GM19025 (cell line): ENCODE results near the gene IVL.

Source experiments
- ATAC-seq: cut with Tn5 transposase; IDR thresholded peaks from one replicate; pipeline ENCODE4 v1.9.1; 2021; ENCODE audit warnings: mild to moderate bottlenecking, low read depth, moderate library complexity; ENCODE audit not compliant: unreplicated experiment

The IVL gene

DNA sequence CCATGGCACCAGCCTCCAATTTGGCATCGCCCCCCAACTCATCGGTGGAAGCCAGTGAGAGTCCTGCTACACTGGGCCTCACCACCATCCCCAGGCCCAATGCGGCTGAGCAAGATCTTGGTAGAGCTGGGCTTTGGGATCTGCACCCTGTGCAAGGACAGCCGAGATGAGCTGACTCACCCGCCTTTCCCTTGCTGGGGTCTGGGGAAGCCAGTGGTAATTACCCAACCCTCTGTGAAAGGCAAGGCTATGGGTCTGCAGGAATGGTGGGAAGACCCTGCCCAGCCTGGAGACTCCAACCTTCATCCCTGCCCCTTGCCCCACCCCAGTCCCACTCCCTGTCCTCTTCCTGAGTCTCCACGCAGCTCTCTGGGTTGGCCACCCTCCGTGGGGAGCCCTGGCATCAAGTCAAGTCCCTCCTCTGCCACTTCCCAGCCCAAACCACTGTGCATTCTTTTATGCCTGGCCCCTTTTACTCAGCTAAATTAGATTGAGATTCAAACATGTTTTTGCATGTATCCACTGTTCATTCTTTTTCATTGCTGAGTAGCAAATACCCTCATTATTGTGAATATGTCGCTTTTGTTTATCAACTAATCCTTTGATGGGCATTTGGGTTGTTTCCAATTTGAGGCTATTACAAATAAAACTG, 21.5 kb upstream of the IVL start:
- ATAC-seq = no peak

DNA sequence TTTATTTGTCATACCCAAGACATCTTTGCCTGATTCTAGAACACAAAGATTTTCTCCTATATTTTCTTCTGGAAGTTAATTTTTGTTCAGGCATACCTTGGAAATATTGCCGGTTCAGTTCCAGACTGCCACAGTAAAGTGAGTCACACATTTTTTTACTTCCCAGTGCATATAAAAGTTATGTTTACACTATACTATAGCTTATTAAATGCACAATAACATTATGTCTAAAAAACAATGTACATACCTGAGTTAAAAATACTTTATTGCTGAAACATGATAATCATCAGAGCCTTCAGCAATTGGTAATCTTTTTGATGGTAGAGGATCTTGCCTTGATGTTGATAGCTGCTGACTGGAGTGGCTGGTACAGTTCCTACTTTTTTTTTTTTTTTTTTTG, 20.2 kb upstream of the IVL start:
- no peak for ATAC-seq

DNA sequence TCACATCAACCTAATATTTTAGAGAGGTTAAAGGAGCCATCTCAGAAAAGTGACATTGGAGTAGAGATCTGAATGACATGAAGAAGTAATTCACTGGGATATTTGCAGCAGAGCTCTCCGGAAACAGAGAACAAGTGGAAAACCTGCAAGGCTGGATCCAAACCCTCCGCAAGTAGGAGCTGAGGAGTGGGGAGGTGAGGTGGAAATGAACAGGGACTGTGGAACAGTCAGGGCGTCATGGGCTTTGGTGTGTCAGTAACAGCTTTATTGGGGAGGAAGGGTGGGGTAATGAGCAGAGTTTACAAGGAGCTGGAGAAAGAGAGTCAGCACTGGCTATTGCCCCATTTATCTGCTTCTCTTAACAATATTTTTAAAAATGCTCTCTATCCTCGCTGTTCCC, 9.3 kb upstream of the IVL start:
- ATAC-seq = no peak

DNA sequence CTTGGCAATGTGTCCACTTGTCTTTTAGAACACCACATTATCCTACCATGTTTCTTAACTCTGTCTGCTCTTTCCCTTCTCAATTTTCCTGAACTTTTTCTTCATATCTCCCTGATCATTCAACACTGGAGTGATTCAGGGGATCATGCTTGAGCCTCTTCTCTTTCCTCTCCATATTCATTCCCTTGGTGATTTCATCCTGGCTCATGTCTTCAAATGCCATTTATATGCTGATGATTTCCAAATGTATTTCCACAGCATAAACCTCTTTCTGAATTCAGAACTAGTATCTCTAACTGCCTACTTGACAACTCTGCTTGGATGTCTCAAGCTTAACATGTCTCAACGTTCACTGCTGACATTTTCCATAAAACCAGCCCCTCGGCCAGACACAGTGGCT, 8.5 kb upstream of the IVL start:
- ATAC-seq = no peak

DNA sequence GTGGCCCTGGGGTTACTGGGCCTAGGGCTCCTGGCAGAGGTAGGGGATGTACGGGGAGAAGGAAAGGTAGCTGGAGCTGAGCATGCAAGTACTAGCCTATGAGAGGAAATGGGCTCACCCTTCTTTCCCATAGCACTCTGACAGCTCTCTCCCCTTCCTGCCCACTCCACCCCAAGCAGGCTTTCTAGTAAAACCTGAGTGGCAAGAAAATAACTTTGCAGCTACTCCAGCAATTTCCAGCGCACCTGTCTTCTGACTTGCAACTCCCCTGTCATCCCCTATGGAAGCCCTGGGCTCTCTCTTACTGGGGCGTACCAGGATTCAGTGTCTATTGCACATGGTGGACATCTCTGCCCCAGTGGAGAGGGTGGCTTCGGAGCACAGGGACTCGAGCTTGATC, 6.7 kb upstream of the IVL start:
- ATAC-seq = no peak

DNA sequence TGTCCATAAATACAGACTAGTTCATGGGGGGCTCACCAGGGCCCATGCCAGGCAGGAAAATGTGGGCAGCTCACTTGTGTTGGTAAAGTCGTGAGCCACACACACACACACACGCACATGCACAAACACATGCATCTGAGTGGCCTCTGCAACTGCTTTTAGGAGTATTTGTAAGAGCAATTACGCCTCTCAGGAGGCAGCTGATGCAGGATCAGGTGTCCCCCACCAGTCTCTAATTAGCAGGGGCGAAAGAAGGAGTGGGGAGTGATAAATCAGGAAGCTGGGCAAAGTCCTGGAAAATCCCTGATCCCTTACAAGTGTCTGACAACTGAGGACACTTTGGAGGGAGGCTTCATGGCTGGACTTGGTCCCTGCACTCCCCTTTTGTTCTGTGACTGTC, 5.7 kb upstream of the IVL start:
- no peak for ATAC-seq

DNA sequence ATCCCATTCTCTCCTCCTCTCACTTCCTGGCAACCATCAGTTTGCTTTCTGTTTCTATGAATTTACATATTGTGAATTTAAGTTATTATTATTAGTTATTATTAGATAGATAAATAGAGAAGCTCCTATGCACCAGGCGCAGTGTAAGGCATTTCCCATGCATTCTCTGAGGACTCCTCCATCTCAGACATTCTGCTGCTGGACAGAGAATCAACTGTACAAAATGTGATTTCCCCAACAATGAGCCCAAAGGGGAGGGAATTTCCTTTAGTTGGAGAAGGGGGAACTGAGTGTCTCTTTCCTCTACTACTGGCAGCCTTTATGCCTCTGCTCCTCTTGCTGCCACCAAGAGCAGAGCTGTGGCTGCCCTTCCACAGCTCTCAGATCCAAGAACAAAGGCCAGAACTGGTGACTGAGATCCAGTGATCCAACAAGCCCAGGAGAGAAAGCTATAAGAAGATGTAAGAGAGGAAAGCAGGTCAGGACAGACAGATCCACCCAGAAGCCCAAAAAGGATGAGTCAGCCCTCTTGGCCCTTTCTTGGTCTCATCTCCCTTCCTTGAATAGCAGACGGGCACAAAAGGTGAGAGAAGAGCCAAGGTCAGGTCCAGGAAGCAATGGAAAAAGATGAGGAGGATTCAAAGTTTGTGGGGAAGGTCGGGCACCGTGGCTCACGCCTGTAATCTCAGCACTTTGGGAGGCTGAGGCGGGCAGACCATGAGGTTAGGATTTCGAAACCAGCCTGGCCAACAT, 3.5 kb upstream of the IVL start:
- ATAC-seq = no peak

DNA sequence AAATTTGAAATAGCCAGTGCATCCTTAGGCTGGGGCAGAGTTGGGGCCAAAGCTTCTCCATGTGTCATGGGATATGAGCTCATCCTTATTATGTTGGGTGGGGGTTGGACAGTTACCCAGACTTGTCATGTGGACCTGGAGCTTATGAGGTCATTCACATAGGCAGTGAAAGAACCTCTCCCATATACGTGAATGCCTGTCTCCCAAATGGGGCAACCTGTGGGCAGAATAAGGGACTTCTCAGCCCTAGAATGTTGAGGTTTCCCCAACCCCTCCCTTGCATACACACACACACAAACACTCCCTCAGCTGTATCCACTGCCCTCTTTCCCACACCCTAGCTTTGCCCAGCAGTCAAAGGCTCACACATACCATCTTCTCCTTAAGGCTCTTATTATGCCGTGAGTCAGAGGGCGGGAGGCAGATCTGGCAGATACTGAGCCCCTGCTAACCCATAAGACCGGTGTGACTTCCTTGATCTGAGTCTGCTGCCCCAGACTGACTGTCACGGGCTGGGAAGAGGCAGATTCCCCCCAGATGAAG, 2.3 kb upstream of the IVL start:
- ATAC-seq = no peak

DNA sequence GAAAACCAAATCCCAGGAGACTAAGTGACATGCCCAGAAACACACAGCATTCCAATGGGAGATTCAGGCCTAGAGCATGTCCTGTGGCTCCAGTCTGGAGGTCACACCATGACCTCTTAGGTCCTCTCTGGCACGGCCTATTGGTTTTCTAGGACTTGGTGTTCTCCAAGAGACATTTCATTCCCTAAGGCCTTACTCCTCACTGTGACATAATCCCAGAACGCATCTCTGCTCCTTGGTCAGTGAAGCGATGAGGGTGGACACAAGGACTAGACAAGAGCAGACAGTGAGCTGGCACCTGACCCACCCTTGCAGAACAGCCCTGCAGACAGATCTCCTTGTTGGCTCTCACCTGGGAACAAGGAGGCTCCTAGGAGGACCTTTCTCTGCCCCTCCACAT, 860 bp downstream of the IVL start:
- no peak for ATAC-seq

DNA sequence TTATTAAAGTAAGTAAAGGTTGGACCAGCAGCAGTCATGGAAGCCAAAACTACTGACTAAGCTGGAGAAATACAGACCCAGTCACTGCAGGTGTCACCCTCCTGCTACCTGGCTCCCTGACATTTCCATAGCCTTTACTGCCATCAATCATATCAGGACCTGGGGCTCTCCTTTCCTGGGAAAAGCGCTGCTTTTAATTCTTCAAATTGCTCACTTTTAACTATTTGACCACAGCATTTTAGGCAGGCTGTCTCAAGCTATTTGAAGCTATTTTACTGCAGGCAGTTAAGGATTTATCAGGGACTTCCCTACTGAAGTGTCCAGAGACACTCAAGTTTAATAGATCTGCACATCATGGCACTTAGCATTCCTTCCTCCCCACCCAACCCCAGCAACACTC, 4.1 kb downstream of the IVL start:
- no peak for ATAC-seq

DNA sequence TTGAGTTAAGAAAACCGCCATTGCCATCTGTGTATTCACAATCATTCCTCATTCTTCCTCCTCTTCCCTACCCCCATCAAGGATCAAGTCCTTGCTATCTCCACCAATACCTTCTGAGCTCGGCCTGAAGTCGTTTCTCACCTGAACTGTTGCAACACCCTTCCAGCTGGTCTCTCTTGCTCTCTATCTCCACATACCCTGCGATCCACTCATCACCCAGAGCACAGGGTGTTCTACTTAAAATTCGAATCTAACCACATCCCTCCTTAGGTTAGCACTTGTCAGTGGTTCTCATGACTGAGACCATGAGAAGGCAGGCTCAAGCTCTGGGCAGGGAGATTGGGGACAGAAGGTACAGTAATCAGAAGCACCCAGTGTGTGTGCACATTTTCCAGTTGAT, 4.6 kb downstream of the IVL start:
- ATAC-seq = no peak

DNA sequence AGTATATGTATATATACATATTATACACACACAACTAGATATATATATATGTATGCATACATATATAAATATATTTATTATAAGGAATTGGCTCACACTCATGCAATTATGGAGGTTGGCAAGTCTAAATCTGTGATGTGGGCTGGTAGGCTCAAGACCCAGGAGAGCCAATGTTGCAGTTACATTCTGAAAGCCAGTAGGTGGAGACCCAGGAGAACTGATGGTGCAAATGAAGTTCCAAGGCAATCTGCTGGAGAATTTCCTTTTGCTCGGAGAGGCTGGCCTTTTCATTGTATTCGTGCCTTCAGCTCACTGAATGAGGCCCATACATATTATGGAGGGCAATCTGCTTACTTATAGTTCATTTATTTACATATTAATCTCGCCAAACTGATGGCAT, 9.4 kb downstream of the IVL start:
- ATAC-seq = no peak

DNA sequence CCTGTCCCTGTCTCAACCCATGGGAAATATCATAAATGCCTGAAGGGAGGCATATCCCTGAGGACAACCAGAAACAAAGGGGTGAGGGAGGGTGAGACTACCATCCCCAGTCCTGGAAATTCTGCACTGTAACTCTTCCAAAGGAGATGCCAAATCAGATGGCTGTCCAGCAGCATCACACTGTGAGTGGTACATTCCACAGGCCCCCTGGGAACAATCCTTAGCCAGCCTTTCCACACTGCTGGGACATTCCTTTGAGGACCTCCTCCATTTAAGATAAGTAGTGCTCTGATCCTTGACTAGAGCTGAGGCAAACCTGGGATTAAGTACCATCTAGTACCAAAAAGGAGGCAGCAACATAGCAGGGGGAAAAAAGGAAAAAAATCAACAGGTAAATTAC, 10.7 kb downstream of the IVL start:
- ATAC-seq = no peak

DNA sequence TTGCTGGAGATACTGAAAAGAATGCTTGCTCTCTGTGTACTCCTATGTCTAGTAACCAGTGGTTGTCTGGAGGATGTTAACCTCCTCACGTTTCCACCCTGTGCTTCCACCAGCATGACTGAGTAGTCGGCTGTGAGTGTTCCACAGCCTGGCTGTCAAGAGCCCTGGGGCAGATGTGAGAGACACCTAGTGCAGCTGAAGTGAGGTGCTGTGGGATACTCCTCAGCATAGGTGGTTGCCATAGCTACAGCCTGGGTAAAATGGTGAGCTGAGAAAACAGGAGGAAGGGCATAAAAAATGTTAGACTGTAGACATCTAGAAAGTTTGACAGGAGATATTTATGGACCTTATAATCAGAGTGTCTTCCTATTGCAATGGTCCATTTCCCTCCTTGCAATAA, 15.8 kb downstream of the IVL start:
- no peak for ATAC-seq

DNA sequence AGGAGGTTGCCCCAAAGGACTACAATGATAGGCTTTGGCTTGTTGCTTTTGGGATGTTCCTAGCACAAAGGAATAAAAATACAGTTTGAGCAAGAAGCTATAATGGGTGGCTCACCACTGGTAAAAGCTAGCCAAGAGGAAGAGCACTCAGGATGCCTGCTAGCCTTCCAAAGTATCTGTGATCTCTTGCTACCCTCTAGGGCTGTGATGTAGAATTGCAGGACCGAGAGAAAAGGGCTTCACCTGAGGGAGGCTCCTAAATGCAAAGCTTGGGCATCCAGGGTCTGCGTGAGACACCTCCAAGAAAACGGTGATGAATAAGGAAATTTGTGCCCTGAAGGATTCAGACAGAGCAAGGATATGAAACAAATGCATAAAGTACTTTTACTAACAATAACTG, 17.7 kb downstream of the IVL start:
- no peak for ATAC-seq

DNA sequence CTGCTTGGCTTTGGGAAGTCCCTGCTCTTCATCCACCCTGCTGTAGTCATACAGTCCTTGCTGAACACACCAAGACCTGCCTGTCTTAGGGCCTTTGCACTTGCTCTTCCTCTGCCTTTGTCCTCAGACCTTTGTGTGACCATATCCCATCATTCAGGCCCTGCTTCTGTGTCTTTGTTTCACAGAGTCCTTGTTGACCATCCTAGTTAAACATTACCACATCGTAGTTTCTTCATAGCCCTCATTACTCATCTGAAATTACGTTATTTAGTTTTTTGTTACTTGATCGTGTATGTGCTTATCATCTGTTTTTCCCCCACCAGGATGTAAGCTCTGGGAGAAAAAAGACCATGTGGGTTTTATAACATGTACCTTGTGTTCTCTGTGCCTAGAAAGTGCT, 20.3 kb downstream of the IVL start:
- no peak for ATAC-seq

DNA sequence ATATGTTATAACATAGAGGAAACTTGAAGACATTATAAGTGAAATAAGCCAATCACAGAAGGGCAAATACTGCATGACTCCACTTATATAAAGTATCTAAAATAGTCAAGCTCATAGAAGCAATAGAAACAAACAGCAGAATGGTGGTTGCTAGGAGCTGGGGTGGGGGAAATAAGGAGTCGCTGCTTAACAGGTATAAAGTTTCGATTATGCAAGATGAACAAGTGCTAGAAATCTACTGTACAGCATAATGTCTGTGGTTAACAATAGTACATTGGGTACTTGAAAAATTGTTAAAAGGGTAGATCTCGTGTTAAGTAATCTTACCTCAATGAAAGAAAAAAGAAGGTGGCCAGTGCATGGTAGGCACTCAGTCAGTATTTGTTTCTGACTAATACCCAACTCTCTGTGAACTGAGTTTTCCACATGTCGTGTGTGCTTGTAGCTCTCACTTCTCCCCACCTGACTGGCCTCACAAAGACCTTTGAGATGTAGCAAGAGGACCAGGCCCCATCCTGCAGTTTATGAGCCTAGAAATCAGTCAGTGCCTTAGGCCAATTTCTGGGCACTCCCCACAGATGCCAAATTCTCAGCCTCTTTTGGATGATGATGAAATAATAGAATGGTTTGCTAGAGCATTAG, 23.9 kb downstream of the IVL start:
- ATAC-seq = no peak

DNA sequence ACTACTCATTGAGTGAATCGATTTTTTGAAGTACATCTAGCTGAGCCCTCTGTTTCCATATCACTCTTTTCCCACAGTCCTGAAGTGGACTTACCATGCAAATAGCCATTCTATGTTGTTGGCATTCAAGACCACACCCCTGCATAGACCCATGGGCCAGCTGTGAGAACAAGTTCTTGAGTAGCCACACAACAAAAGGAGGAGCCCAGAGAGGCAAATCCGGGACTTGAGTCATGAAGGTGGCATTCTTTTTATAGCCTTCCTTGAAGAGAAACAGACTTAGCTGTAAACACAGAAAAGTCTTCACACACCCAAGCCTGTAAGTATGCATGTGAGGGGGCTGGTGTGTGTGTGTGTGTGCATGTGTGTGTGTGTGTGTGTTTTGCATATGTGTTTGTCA, 24.9 kb downstream of the IVL start:
- ATAC-seq = no peak

DNA sequence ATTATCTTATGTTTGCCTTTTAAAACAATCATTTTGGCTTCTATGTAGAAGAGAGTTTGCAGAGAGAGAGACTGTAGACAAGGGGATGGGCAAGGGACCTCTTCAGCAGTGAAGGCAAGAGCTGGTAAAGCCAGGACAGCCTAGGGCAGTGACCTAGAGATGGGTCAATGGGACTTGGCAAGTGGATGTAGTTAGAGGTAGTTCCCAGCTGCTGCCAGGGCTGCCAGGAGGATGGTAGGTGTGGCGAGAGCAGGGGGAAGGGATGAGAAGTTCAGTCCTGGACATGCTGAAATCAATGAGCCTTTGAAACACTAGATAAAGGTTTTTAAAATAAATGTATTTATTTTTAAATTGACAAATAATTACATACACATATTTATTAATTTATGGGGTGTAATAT, 32.3 kb downstream of the IVL start:
- ATAC-seq = no peak

DNA sequence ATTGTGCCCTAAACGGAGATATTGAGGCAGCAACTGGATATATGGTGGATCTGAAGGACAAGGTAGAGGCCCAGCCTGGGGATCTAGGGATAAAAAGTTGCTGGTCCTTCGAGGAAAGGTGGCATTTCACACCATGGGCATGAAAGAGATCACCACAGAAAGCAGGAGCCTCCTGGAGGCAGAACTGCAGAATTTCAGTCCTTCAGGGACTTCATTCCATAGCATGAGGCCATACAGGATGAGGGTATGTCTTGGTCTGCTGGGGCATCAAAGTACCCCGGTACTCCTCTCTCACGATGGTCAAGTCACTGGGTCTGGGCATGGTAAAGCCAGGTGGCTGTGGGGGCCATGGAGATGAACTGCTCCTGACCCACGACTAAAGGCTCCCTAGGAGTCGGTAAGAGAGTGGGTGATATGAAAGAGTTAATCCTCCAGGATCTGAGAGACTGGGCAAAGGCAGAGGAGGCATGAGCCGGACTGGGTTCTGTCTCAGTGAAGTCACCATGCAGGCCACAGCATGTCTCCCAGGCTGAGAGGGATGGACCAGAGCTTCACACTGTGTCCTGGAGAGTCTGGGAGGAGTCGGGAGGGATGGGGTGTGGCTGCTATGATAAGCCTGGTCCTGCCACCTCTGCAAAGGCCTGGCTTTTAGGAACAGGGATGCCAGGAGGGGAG, 32.8 kb downstream of the IVL start:
- ATAC-seq = no peak

DNA sequence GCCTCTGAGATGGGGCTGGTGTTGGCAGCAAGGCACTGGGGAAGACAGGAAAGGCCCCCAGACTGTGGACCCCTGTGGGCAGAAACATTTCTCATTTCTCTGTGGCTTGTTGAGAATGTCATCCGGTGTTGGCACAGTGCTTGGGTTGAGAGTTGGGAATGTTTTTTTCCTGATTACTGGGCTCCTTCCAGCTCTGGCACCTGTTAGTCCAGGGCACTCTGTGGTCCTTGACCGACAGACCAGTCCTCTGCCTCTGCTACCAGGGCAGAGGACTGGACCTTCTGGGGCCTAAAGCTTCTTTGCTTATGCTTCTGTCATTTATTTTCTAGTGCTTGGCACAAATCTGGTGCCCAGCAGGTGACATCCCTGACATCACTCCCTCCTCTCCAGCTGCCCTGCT, 33.8 kb downstream of the IVL start:
- ATAC-seq = no peak
